Measurements from ENCODE around the gene COBLL1.

COBLL1 gene

GRCh38 chr2:164700390-164700789 is 141.2 kb downstream of the COBLL1 start:
- CTCF ChIA-PET: interaction anchor here (0.5 to 0.6 kb wide), 2 partner anchors 16 to 114 kb away, joined by 3 to 4 read pairs; no protein-coding TSS in a partner anchor
- H3K27ac ChIP-seq (ENCODE audit: extremely low read depth, low read depth, low read length): no peak overlapping the region
- H3K9me3 ChIP-seq (ENCODE audit: control insufficient read depth, insufficient read depth, low read depth, low read length): no peaks in the 10 kb centered on the region
- POLR2A ChIA-PET: no interaction called here
- TF ChIP-seq ZFP41 (tag by site-specific recombination; IDR thresholded peaks at IDR 0.05; ENCODE audit: borderline replicate concordance) (no peak), ZNF560 (tag by site-specific recombination; IDR thresholded peaks at IDR 0.05; ENCODE audit: borderline replicate concordance) (no peak), SCRT2 (tag by site-specific recombination; IDR thresholded peaks at IDR 0.05) (no peak), ZNF26 (tag by site-specific recombination; IDR thresholded peaks at IDR 0.05) (no peak), ZNF660 (tag by site-specific recombination; IDR thresholded peaks at IDR 0.05) (no peak)
- peaks cover 0 to 13% of the 10 kb centered on the region in 2 experiments; a peak in 1 of 3 replicates for H3K36me3 ChIP-seq (ENCODE audit: control insufficient read depth in 2 of 2, insufficient read depth in 1 of 2, low read length in 2 of 2)
- H3K4me1 ChIP-seq (ENCODE audit: control insufficient read depth, insufficient read depth, low read length): no peaks in the 10 kb centered on the region
- no peak overlapping the region for H3K4me3 ChIP-seq (ENCODE audit: low read depth, low read length)

- 0 out of 2 replicates have a peak, but pooled peaks cover 3% of the 10 kb centered on the region for H3K4me1 ChIP-seq (ENCODE audit: control insufficient read depth, insufficient read depth, low read length)
- POLR2A ChIA-PET: no interaction called here
- H3K4me3 ChIP-seq (ENCODE audit: low read depth, low read length): no peak overlapping the region
- 0 out of 2 replicates have a peak, but pooled peaks have one; percentile 11 for TF ChIP-seq CTCF (tag by site-specific recombination; IDR thresholded peaks at IDR 0.05)
- no peak for TF ChIP-seq EGR2 (tag by site-specific recombination; IDR thresholded peaks at IDR 0.05; ENCODE audit: low read depth)
- H3K36me3 ChIP-seq (ENCODE audit: control insufficient read depth in 2 of 2, insufficient read depth in 1 of 2, low read length in 2 of 2): peaks cover 0 to 14% of the 10 kb centered on the region in 2 experiments; a peak in 1 of 3 replicates
- no peak overlapping the region for H3K27ac ChIP-seq (ENCODE audit: extremely low read depth, low read depth, low read length)
- no peaks in the 10 kb centered on the region for H3K9me3 ChIP-seq (ENCODE audit: control insufficient read depth, insufficient read depth, low read depth, low read length)
- CTCF ChIA-PET: interaction anchor here (0.6 to 0.8 kb wide), 4 partner anchors 15 to 170 kb away, joined by 3 to 4 read pairs (median 3); no protein-coding TSS in a partner anchor
These were observed 143.7 kb downstream of the COBLL1 start for GRCh38 chr2:164697688-164698461.

- ChIA-PET POLR2A (no interaction called here), CTCF (interaction anchor here (0.6 to 0.9 kb wide), 3 partner anchors 12 to 16 kb away, joined by 3 read pairs; no protein-coding TSS in a partner anchor)
- H3K27ac ChIP-seq (ENCODE audit: extremely low read depth, low read depth, low read length): no peak overlapping the region
- no peaks in the 10 kb centered on the region for H3K9me3 ChIP-seq (ENCODE audit: control insufficient read depth, insufficient read depth, low read depth, low read length)
- no peak overlapping the region for H3K4me3 ChIP-seq (ENCODE audit: low read depth, low read length)
- no peak for TF ChIP-seq ZNF76 (tag by site-specific recombination; IDR thresholded peaks at IDR 0.05; ENCODE audit: borderline replicate concordance, low read depth)
- no peak for TF ChIP-seq ZXDB (tag by site-specific recombination; IDR thresholded peaks at IDR 0.05)
- no peak for TF ChIP-seq ZNF768 (tag by site-specific recombination; IDR thresholded peaks at IDR 0.05)
- peaks cover 0 to 18% of the 10 kb centered on the region in 2 experiments; a peak in 1 of 3 replicates for H3K36me3 ChIP-seq (ENCODE audit: control insufficient read depth in 2 of 2, insufficient read depth in 1 of 2, low read length in 2 of 2)
- 0 out of 2 replicates have a peak, but pooled peaks cover 3% of the 10 kb centered on the region for H3K4me1 ChIP-seq (ENCODE audit: control insufficient read depth, insufficient read depth, low read length)
These were observed 145.0 kb downstream of the COBLL1 start for GRCh38 chr2:164696634-164697033.

- no peak overlapping the region for H3K4me3 ChIP-seq (ENCODE audit: low read depth, low read length)
- POLR2A ChIA-PET: no interaction called here
- H3K27ac ChIP-seq (ENCODE audit: extremely low read depth, low read depth, low read length): no peak overlapping the region
- H3K36me3 ChIP-seq (ENCODE audit: control insufficient read depth in 2 of 2, insufficient read depth in 1 of 2, low read length in 2 of 2): peaks cover 0 to 26% of the 10 kb centered on the region in 2 experiments; a peak in 1 of 3 replicates
- TF ChIP-seq ZNF510 (tag by site-specific recombination; IDR thresholded peaks at IDR 0.05; ENCODE audit: insufficient replicate concordance): no peak
- TF ChIP-seq ZNF777 (tag by site-specific recombination; IDR thresholded peaks at IDR 0.05; ENCODE audit: borderline replicate concordance): no peak
- TF ChIP-seq ATF2 (tag by site-specific recombination; IDR thresholded peaks at IDR 0.05; ENCODE audit: low read depth): peak; percentile 80
- TF ChIP-seq ZNF366 (tag by site-specific recombination; conservative IDR thresholded peaks at IDR 0.05): no peak
- TF ChIP-seq ZFP41 (tag by site-specific recombination; IDR thresholded peaks at IDR 0.05; ENCODE audit: borderline replicate concordance): no peak
- no peak for TF ChIP-seq ZNF362 (tag by site-specific recombination; IDR thresholded peaks at IDR 0.05)
- no peak for TF ChIP-seq ZBTB6 (tag by site-specific recombination; IDR thresholded peaks at IDR 0.05)
- no peak for TF ChIP-seq ZNF561 (tag by site-specific recombination; IDR thresholded peaks at IDR 0.05; ENCODE audit: borderline replicate concordance)
- H3K4me1 ChIP-seq (ENCODE audit: control insufficient read depth, insufficient read depth, low read length): 0 out of 2 replicates have a peak, but pooled peaks cover 3% of the 10 kb centered on the region
- no peaks in the 10 kb centered on the region for H3K9me3 ChIP-seq (ENCODE audit: control insufficient read depth, insufficient read depth, low read depth, low read length)
- CTCF ChIA-PET: interaction anchor here (1.2 kb wide), 1 partner anchor 148 kb away, joined by 5 read pairs; the partner anchor contains the start of gene COBLL1
These were observed 147.3 kb downstream of the COBLL1 start for GRCh38 chr2:164694275-164694695.

Data from HEK293 (cell line).